Loucy (cell line): ENCODE results near the gene MOB3B.
"Not testable (repeated sequence)": the region's sequence is repeated elsewhere in the genome, so short reads cannot be mapped to it uniquely, and the experiment has no call there.

Source experiments
- EZH2phosphoT487 ChIP-seq: fragments of 200-600 bp; IDR thresholded peaks from 2 replicates; pipeline ENCODE4 v1.6.1; 2018; ENCODE audit warnings: antibody characterized with exemption, mild to moderate bottlenecking, moderate library complexity, borderline replicate concordance
- TF ChIP-seq, protein P1 (sequence below): fragments of 200-600 bp; sonication (generic); conservative IDR thresholded peaks from 2 replicates; pipeline ENCODE4 v1.5.1; 2014; ENCODE audit warnings: mild to moderate bottlenecking, antibody characterized with exemption, low read length

DNA sequence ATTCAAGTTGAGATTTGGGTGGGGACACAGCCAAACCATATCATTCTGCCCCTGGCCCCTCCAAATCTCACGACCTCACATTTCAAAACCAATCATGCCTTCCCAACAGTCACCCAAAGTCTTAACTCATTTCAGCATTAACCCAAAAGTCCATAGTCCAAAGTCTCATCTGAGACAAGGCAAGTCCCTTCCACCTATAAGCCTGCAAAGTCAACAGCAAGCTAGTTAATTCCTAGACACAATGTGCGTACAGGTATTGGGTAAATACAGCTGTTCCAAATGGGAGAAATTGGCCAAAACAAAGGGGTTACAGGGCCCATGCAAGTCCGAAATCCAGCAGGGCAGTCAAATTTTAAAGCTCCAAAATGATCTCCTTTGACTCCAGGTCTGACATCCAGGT, 64.7 kb downstream of the MOB3B start:
- TF ChIP-seq, protein P1, sequence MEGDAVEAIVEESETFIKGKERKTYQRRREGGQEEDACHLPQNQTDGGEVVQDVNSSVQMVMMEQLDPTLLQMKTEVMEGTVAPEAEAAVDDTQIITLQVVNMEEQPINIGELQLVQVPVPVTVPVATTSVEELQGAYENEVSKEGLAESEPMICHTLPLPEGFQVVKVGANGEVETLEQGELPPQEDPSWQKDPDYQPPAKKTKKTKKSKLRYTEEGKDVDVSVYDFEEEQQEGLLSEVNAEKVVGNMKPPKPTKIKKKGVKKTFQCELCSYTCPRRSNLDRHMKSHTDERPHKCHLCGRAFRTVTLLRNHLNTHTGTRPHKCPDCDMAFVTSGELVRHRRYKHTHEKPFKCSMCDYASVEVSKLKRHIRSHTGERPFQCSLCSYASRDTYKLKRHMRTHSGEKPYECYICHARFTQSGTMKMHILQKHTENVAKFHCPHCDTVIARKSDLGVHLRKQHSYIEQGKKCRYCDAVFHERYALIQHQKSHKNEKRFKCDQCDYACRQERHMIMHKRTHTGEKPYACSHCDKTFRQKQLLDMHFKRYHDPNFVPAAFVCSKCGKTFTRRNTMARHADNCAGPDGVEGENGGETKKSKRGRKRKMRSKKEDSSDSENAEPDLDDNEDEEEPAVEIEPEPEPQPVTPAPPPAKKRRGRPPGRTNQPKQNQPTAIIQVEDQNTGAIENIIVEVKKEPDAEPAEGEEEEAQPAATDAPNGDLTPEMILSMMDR, result not testable (repeated sequence)
- TF ChIP-seq EZH2phosphoT487, result not testable (repeated sequence)
